Measurements from ENCODE around the gene SERP2.

Gene SERP2

GRCh38 chr13:44355621-44356020, 18.0 kb upstream of the SERP2 start:
- no peak for DNase-seq (ENCODE audit: low read depth in 2 of 2)

- no peak for DNase-seq (ENCODE audit: low read depth in 2 of 2)
Observed at GRCh38 chr13:44359983-44360375, 13.6 kb upstream of the SERP2 start.

- DNase-seq (ENCODE audit: low read depth in 2 of 2), result no peak
Observed at GRCh38 chr13:44362394-44363040, 11.1 kb upstream of the SERP2 start.

- DNase-seq (ENCODE audit: low read depth in 2 of 2), result no peak
Observed at GRCh38 chr13:44363631-44364344, 9.8 kb upstream of the SERP2 start.

- DNase-seq (ENCODE audit: low read depth in 2 of 2), result no peak
Observed at GRCh38 chr13:44364345-44365000, 9.2 kb upstream of the SERP2 start.

- DNase-seq (ENCODE audit: low read depth in 2 of 2), result no peak
Observed at GRCh38 chr13:44365008-44365407, 8.6 kb upstream of the SERP2 start.

- no peak for DNase-seq (ENCODE audit: low read depth in 2 of 2)
Observed at GRCh38 chr13:44365899-44366298, 7.7 kb upstream of the SERP2 start.

- DNase-seq (ENCODE audit: low read depth in 2 of 2), result no peak
Observed at GRCh38 chr13:44368062-44368591, 5.5 kb upstream of the SERP2 start.

- DNase-seq (ENCODE audit: low read depth in 2 of 2), result no peak
Observed at GRCh38 chr13:44368599-44369368, 4.8 kb upstream of the SERP2 start.

GRCh38 chr13:44371421-44371820, 2.2 kb upstream of the SERP2 start:
- DNase-seq (ENCODE audit: low read depth in 2 of 2), result no peak

GRCh38 chr13:44373247-44373600, 400 bp upstream of the SERP2 start:
- DNase-seq (ENCODE audit: low read depth in 2 of 2), result no peak

- DNase-seq (ENCODE audit: low read depth in 2 of 2), result no peak
Observed at GRCh38 chr13:44374348-44374712, 706 bp downstream of the SERP2 start.

- DNase-seq (ENCODE audit: low read depth in 2 of 2), result no peak
Observed at GRCh38 chr13:44378277-44378676, 4.7 kb downstream of the SERP2 start.

GRCh38 chr13:44379885-44380284, 6.3 kb downstream of the SERP2 start:
- no peak for DNase-seq (ENCODE audit: low read depth in 2 of 2)

- no peak for DNase-seq (ENCODE audit: low read depth in 2 of 2)
Observed at GRCh38 chr13:44380404-44381165, 7.0 kb downstream of the SERP2 start.

GRCh38 chr13:44382635-44383145, 9.1 kb downstream of the SERP2 start:
- no peak for DNase-seq (ENCODE audit: low read depth in 2 of 2)

GRCh38 chr13:44383945-44384344, 10.3 kb downstream of the SERP2 start:
- no peak for DNase-seq (ENCODE audit: low read depth in 2 of 2)

- no peak for DNase-seq (ENCODE audit: low read depth in 2 of 2)
Observed at GRCh38 chr13:44384778-44385177, 11.2 kb downstream of the SERP2 start.

GRCh38 chr13:44385401-44385800, 11.8 kb downstream of the SERP2 start:
- DNase-seq (ENCODE audit: low read depth in 2 of 2), result no peak

- no peak for DNase-seq (ENCODE audit: low read depth in 2 of 2)
Observed at GRCh38 chr13:44385847-44386246, 12.2 kb downstream of the SERP2 start.

- DNase-seq (ENCODE audit: low read depth in 2 of 2), result no peak
Observed at GRCh38 chr13:44386913-44387556, 13.4 kb downstream of the SERP2 start.
